ENCODE results near the gene ZFPM1. TPM values are rescaled to one million over a fixed set of nuclear protein-coding genes. Genes with fewer than 3 reads are reported as not detected.

Gene ZFPM1
- polyA plus RNA-seq, 1 of the 3 experiments (the other 2 are of a cell fraction), result 1.2 TPM

- Histone ChIP-seq H3K79me2 (ENCODE audit: insufficient read depth) (no peaks in the 10 kb centered on the region), H3K27me3 (ENCODE audit: insufficient read depth) (no peaks in the 10 kb centered on the region), H3K4me2 (no peak overlapping the region), H3F3A (replicated peaks; ENCODE audit: insufficient read depth) (no peaks in the 10 kb centered on the region), H3K4me1 (ENCODE audit: control insufficient read depth in 1 of 2, insufficient read depth in 2 of 2, low read depth in 1 of 2, low read length in 1 of 2) (peaks cover 0 to 37% of the 10 kb centered on the region in 2 experiments; a peak in 2 of 4 replicates), H4K20me1 (ENCODE audit: insufficient read depth) (0 out of 2 replicates have a peak, but pooled peaks cover 3% of the 10 kb centered on the region), H3K4me3 (ENCODE audit: low read depth in 2 of 2, low read length in 1 of 2) (no peak overlapping the region), H3K27ac (ENCODE audit: low read depth in 2 of 2, low read length in 1 of 2) (no peak overlapping the region), H3K9me2 (no peaks in the 10 kb centered on the region), H3K9me3 (no peaks in the 10 kb centered on the region), H2AFZ (ENCODE audit: low read depth) (no peak overlapping the region), H3K9ac (no peak overlapping the region), H3K36me3 (replicated peaks in 1 of 2; ENCODE audit: control insufficient read depth in 1 of 2, insufficient read depth in 2 of 2, low read length in 1 of 2) (no peaks in the 10 kb centered on the region)
- ChIA-PET POLR2A (no interaction called here), CTCF (interaction anchor here (0.6 to 2.5 kb wide), 5 partner anchors 10 to 318 kb away, joined by 3 to 14 read pairs (median 9); no protein-coding TSS in a partner anchor)
- DNase-seq, result no peak
- TF ChIP-seq RFX5 (IDR thresholded peaks at IDR 0.05; ENCODE audit: low read length) (no peak), FOSL2 (IDR thresholded peaks at IDR 0.05; ENCODE audit: borderline replicate concordance, low read depth) (no peak)
- WGBS (ENCODE audit: low lambda C conversion rate), result 84% methylated on average over 8 of the region's 25 CpGs
These were observed 7.5 kb upstream of the ZFPM1 start for GRCh38 chr16:88445583-88445960.

- no peak overlapping the region for H2AFZ ChIP-seq (ENCODE audit: low read depth)
- no peaks in the 10 kb centered on the region for H3K36me3 ChIP-seq (replicated peaks in 1 of 2; ENCODE audit: control insufficient read depth in 1 of 2, insufficient read depth in 2 of 2, low read length in 1 of 2)
- H3K27me3 ChIP-seq (ENCODE audit: insufficient read depth), result no peaks in the 10 kb centered on the region
- H3K4me2 ChIP-seq, result no peak overlapping the region
- DNase-seq, result no peak
- H3K9me3 ChIP-seq, result no peaks in the 10 kb centered on the region
- no peaks in the 10 kb centered on the region for H3F3A ChIP-seq (replicated peaks; ENCODE audit: insufficient read depth)
- no peaks in the 10 kb centered on the region for H3K79me2 ChIP-seq (ENCODE audit: insufficient read depth)
- POLR2A ChIA-PET, result no interaction called here
- 87% methylated on average over 11 of the region's 25 CpGs for WGBS (ENCODE audit: low lambda C conversion rate)
- no peak overlapping the region for H3K27ac ChIP-seq (ENCODE audit: low read depth in 2 of 2, low read length in 1 of 2)
- peaks cover 0 to 42% of the 10 kb centered on the region in 2 experiments; a peak in 2 of 4 replicates for H3K4me1 ChIP-seq (ENCODE audit: control insufficient read depth in 1 of 2, insufficient read depth in 2 of 2, low read depth in 1 of 2, low read length in 1 of 2)
- H3K4me3 ChIP-seq (ENCODE audit: low read depth in 2 of 2, low read length in 1 of 2), result no peak overlapping the region
- 0 out of 2 replicates have a peak, but pooled peaks cover 3% of the 10 kb centered on the region for H4K20me1 ChIP-seq (ENCODE audit: insufficient read depth)
- CTCF ChIA-PET, result interaction anchor here (0.6 to 4.4 kb wide), 4 partner anchors 9 to 421 kb away, joined by 3 to 52 read pairs (median 18); no protein-coding TSS in a partner anchor
- no peaks in the 10 kb centered on the region for H3K9me2 ChIP-seq
- TF ChIP-seq ELF1 (IDR thresholded peaks at IDR 0.05), result no peak
- no peak for TF ChIP-seq NFIC (IDR thresholded peaks at IDR 0.05; ENCODE audit: borderline replicate concordance)
- no peak for TF ChIP-seq SMC3 (IDR thresholded peaks at IDR 0.05; ENCODE audit: low read depth, low read length)
- TF ChIP-seq GABPA (IDR thresholded peaks at IDR 0.05; ENCODE audit: low read depth), result no peak
- no peak for TF ChIP-seq RAD21 (IDR thresholded peaks at IDR 0.05; ENCODE audit: low read length)
- no peak for TF ChIP-seq RXRA (IDR thresholded peaks at IDR 0.05; ENCODE audit: borderline replicate concordance, low read depth)
- no peak for TF ChIP-seq GATA2 (CRISPR knock-in tag; IDR thresholded peaks at IDR 0.05)
- TF ChIP-seq, protein P1, sequence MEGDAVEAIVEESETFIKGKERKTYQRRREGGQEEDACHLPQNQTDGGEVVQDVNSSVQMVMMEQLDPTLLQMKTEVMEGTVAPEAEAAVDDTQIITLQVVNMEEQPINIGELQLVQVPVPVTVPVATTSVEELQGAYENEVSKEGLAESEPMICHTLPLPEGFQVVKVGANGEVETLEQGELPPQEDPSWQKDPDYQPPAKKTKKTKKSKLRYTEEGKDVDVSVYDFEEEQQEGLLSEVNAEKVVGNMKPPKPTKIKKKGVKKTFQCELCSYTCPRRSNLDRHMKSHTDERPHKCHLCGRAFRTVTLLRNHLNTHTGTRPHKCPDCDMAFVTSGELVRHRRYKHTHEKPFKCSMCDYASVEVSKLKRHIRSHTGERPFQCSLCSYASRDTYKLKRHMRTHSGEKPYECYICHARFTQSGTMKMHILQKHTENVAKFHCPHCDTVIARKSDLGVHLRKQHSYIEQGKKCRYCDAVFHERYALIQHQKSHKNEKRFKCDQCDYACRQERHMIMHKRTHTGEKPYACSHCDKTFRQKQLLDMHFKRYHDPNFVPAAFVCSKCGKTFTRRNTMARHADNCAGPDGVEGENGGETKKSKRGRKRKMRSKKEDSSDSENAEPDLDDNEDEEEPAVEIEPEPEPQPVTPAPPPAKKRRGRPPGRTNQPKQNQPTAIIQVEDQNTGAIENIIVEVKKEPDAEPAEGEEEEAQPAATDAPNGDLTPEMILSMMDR (IDR thresholded peaks at IDR 0.05), result no peak
- no peak for TF ChIP-seq TCF12 (IDR thresholded peaks at IDR 0.05)
- no peak overlapping the region for H3K9ac ChIP-seq
These were observed 7.0 kb upstream of the ZFPM1 start for GRCh38 chr16:88446061-88446460.

- peaks cover under 1 to 48% of the 10 kb centered on the region in 2 experiments; a peak in 2 of 4 replicates for H3K4me1 ChIP-seq (ENCODE audit: control insufficient read depth in 1 of 2, insufficient read depth in 2 of 2, low read depth in 1 of 2, low read length in 1 of 2)
- no peaks in the 10 kb centered on the region for H3K36me3 ChIP-seq (replicated peaks in 1 of 2; ENCODE audit: control insufficient read depth in 1 of 2, insufficient read depth in 2 of 2, low read length in 1 of 2)
- POLR2A ChIA-PET, result no interaction called here
- CTCF ChIA-PET, result interaction anchor here (0.6 to 4.4 kb wide), 6 partner anchors 9 to 422 kb away, joined by 3 to 52 read pairs (median 10); no protein-coding TSS in a partner anchor
- H3K9ac ChIP-seq, result no peak overlapping the region
- DNase-seq, result no peak
- no peaks in the 10 kb centered on the region for H3K27me3 ChIP-seq (ENCODE audit: insufficient read depth)
- no peak overlapping the region for H3K4me3 ChIP-seq (ENCODE audit: low read depth in 2 of 2, low read length in 1 of 2)
- no peak overlapping the region for H3K4me2 ChIP-seq
- H3K27ac ChIP-seq (ENCODE audit: low read depth in 2 of 2, low read length in 1 of 2), result no peak overlapping the region
- no peak overlapping the region for H2AFZ ChIP-seq (ENCODE audit: low read depth)
- no peaks in the 10 kb centered on the region for H3K9me3 ChIP-seq
- H3K9me2 ChIP-seq, result no peaks in the 10 kb centered on the region
- 90% methylated on average over 26 of the region's 26 CpGs for WGBS (ENCODE audit: low lambda C conversion rate)
- H3K79me2 ChIP-seq (ENCODE audit: insufficient read depth), result no peaks in the 10 kb centered on the region
- H3F3A ChIP-seq (replicated peaks; ENCODE audit: insufficient read depth), result no peaks in the 10 kb centered on the region
- H4K20me1 ChIP-seq (ENCODE audit: insufficient read depth), result 0 out of 2 replicates have a peak, but pooled peaks cover 3% of the 10 kb centered on the region
- no peak for TF ChIP-seq TAF1 (IDR thresholded peaks at IDR 0.05; ENCODE audit: borderline replicate concordance, low read depth, low read length)
- no peak for TF ChIP-seq NRF1 (IDR thresholded peaks at IDR 0.05; ENCODE audit: low read depth, low read length)
- TF ChIP-seq, protein P2, sequence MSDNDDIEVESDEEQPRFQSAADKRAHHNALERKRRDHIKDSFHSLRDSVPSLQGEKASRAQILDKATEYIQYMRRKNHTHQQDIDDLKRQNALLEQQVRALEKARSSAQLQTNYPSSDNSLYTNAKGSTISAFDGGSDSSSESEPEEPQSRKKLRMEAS (IDR thresholded peaks at IDR 0.05; ENCODE audit: low read depth), result no peak
- no peak for TF ChIP-seq TEAD4 (IDR thresholded peaks at IDR 0.05; ENCODE audit: borderline replicate concordance, insufficient read depth)
- TF ChIP-seq NFIC (IDR thresholded peaks at IDR 0.05; ENCODE audit: borderline replicate concordance), result no peak
- TF ChIP-seq RFX5 (IDR thresholded peaks at IDR 0.05; ENCODE audit: low read length), result no peak
- no peak for TF ChIP-seq SMC3 (IDR thresholded peaks at IDR 0.05; ENCODE audit: low read depth, low read length)
- TF ChIP-seq TCF12 (IDR thresholded peaks at IDR 0.05), result no peak
- no peak for TF ChIP-seq IRF3 (IDR thresholded peaks at IDR 0.05; ENCODE audit: low read depth, low read length)
- no peak for TF ChIP-seq FOSL2 (IDR thresholded peaks at IDR 0.05; ENCODE audit: borderline replicate concordance, low read depth)
- TF ChIP-seq, protein P3, sequence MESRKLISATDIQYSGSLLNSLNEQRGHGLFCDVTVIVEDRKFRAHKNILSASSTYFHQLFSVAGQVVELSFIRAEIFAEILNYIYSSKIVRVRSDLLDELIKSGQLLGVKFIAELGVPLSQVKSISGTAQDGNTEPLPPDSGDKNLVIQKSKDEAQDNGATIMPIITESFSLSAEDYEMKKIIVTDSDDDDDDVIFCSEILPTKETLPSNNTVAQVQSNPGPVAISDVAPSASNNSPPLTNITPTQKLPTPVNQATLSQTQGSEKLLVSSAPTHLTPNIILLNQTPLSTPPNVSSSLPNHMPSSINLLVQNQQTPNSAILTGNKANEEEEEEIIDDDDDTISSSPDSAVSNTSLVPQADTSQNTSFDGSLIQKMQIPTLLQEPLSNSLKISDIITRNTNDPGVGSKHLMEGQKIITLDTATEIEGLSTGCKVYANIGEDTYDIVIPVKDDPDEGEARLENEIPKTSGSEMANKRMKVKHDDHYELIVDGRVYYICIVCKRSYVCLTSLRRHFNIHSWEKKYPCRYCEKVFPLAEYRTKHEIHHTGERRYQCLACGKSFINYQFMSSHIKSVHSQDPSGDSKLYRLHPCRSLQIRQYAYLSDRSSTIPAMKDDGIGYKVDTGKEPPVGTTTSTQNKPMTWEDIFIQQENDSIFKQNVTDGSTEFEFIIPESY (IDR thresholded peaks at IDR 0.05; ENCODE audit: borderline replicate concordance, low read depth), result no peak
These were observed 6.3 kb upstream of the ZFPM1 start for GRCh38 chr16:88446736-88447135.

Measured in SK-N-SH (cell line).